Transverse colon (tissue), 4 donors: Measurements from ENCODE around the gene CCDC188.

Experiments
- EP300 ChIP-seq: sonication (generic); formaldehyde crosslinking; IDR thresholded peaks from one replicate; pipeline ENCODE4 v1.6.1; 2017; ENCODE audit warnings: antibody characterized with exemption, low read depth
- POLR2A ChIP-seq: fragments of 450-650 bp; IDR thresholded peaks from one replicate; pipeline ENCODE4 v1.6.1; 2016; ENCODE audit warnings: antibody characterized with exemption, mild to moderate bottlenecking, moderate library complexity
- POLR2AphosphoS5 ChIP-seq, 3 donors: sonication (generic); formaldehyde crosslinking; IDR thresholded peaks; one replicate each; pipeline ENCODE4 v1.6.1; 2016; ENCODE audit warnings: antibody characterized with exemption in 3 of 3
- TF ChIP-seq, protein P1 (sequence below), 5 experiments: fragments of 200-600 bp in 3 of 5; fragments of 450-650 bp in 2 of 5; sonication (generic) in 3 of 5; IDR thresholded peaks; 1 replicate in 2 of 5; 2 replicates in 3 of 5; pipeline ENCODE4 v1.5.1; 2016 to 2017; ENCODE audit warnings: antibody characterized with exemption in 5 of 5, inconsistent platforms in 3 of 5, mild to moderate bottlenecking in 2 of 5, moderate library complexity in 1 of 5

DNA sequence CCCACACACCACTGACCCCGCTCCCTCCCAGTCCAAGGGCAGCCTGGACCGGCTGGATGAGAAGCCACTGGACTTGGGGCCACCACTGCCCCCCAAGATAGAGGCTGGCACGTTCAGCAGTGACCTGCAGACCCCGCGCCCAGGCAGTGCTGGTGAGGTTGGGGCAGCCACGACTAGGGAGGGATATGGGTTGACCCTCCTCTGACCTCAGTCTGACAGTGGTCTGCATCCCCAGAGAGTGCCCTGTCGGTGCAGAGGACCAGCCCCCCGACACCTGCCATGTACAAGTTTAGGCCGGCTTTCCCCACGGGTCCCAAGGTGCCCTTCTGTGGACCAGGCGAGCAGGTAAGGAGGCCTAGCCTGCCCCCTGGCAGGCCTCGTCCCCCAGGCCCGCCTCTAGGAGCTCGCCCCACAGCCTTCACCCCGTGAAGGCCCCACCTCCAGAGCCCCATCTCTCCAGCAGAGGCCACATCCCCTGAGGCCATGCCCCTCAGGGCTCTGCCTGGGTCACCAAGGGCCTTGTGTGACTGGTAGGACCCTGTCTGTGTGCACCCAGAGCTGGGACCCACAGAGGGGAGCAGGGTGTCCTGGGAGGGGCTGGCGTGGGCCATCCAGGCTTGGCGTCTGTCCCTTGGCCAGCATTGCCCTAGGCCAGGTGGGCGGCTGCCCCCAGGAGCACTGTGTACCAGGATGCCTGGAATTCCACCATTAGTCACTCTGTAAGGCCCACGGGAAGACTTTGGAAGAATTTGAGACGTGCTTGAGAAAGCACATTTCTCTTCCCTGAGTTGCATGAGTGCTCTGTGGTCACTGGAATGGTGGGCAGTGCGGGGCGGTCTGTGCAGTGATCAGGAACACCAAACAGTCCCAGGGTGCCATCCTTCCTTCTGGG lies 9.4 kb downstream of the CCDC188 start:
- TF ChIP-seq POLR2A (no peak), POLR2AphosphoS5 (IDR thresholded peaks at IDR 0.05) (no peak), EP300 (no peak)
- TF ChIP-seq, protein P1, sequence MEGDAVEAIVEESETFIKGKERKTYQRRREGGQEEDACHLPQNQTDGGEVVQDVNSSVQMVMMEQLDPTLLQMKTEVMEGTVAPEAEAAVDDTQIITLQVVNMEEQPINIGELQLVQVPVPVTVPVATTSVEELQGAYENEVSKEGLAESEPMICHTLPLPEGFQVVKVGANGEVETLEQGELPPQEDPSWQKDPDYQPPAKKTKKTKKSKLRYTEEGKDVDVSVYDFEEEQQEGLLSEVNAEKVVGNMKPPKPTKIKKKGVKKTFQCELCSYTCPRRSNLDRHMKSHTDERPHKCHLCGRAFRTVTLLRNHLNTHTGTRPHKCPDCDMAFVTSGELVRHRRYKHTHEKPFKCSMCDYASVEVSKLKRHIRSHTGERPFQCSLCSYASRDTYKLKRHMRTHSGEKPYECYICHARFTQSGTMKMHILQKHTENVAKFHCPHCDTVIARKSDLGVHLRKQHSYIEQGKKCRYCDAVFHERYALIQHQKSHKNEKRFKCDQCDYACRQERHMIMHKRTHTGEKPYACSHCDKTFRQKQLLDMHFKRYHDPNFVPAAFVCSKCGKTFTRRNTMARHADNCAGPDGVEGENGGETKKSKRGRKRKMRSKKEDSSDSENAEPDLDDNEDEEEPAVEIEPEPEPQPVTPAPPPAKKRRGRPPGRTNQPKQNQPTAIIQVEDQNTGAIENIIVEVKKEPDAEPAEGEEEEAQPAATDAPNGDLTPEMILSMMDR (IDR thresholded peaks at IDR 0.05), result no peak
